Measurements from ENCODE around the gene CYB5R3.
"Not testable (repeated sequence)": the region's sequence is repeated elsewhere in the genome, so short reads cannot be mapped to it uniquely, and the experiment has no call there.

The CYB5R3 gene

GRCh38 chr22:42622061-42622710 is 27.0 kb downstream of the CYB5R3 start:
- no peak for DNase-seq (ENCODE audit: low read depth)
- no peak for TF ChIP-seq CTCF (IDR thresholded peaks at IDR 0.05; ENCODE audit: low read depth, low read length, missing control alignments)
- H3K4me3 ChIP-seq (ENCODE audit: low read depth, low read length): no peak overlapping the region

DNA sequence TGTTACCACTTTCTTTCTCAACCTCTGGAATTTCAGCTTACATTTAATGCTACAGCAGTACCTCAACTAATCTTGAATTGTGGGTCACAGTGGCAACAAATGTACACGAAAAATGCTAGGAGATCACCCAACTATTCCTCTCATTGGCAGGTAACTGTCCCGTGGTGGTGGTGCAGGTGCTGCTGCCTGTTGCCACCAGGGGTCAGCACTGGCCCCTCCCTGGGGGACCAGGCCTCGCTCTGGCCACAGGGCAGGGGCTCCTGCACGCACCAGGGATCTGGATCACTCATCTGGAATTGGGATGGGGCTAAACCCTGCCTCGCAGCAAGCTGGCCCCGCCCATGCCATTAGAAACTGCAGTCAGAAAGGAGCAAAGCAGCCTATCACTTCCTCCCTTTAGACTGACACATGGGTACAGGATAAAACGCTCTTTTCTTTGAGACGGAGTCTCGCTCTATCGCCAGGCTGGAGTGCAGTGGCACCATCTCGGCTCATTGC is 27.6 kb downstream of the CYB5R3 start:
- no peak for DNase-seq (ENCODE audit: low read depth)
- H3K4me3 ChIP-seq (ENCODE audit: low read depth, low read length): no peak overlapping the region
- peak; percentile 95 for TF ChIP-seq CTCF (IDR thresholded peaks at IDR 0.05; ENCODE audit: low read depth, low read length, missing control alignments)

- no peak overlapping the region for H3K4me3 ChIP-seq (ENCODE audit: low read depth, low read length)
- DNase-seq (ENCODE audit: low read depth): no peak
- TF ChIP-seq CTCF (IDR thresholded peaks at IDR 0.05; ENCODE audit: low read depth, low read length, missing control alignments): no peak
Measured at GRCh38 chr22:42620084-42620483, 29.1 kb downstream of the CYB5R3 start.

DNA sequence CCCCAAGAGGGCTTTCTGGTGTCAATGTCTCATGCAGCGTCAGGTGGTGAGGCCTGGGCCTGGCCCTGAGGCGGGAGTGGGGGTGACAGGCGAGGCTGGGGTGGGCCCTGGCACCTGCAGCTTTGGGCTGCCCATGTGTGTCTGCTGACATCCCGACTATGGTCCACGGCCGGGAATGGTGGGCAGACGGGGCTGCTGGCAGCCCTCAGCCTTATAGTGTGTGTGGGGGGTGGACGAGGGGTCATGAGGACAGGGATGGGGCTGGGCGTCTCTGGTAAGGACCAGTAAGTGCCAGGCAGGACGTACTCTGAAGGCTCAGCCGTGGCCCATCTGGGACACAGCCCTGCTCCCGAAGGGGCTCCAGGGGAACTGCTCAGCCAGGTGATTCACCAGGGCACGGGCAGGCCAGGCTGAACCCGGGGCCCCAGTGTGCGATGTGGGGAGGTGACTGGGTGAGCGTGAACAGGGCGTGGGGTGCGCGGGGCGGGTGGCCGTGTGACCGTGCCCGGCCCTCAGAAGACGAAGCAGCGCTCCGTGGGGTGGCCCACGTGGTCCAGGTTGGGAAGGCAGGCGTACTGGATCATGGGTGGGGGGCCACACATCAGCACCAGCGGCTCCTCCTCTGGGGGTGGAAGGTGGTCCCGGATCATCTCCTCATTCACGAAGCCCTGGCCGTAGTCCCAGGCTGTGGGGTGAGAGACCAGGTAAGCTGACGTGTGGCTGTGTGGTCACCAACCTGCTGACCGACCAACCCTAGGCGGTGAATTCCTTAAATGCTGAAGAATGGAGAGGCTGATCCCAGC is 29.7 kb downstream of the CYB5R3 start:
- no peak for TF ChIP-seq CTCF (IDR thresholded peaks at IDR 0.05; ENCODE audit: low read depth, low read length, missing control alignments)
- no peak overlapping the region for H3K4me3 ChIP-seq (ENCODE audit: low read depth, low read length)

DNA sequence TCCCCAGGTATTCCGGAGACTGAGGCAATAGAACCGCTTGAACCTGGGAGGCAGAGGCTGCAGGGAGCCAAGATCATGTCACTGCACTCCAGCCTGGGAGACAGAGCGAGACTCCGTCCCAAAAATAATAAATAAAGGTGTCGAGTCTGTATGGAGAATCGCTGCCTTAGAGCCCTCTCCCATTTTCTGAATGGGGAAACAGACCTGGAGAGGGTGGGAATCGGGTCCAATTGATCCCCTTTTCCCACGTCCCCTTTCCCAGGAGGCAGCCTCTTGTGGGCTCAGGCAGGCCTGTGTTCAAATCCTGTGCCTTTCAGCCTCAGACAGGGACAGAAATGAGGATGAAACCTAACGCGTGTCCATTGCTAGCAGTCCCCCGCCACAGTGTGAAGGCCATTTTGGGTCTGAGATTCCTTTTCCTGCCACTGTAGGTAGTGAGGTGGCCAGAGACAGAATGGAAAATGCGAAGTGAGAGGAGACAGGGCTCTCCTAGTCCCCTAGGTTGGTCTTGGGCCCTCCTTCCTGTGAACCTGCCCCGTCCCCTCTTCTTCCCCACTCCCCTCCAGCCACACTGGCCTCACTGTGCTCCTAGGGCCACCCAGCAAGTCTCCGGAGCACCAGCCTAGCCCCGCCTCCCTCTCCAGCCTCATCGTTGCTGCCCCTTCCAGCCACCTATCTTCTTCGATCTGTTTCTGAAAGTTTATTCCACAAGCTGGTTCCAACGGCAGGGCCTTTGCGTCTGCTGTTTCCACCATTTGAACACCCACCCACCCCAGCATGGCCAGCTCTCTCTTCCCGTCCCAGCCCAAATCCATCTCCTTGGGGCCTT is 31.8 kb downstream of the CYB5R3 start:
- no peak overlapping the region for H3K4me3 ChIP-seq (ENCODE audit: low read depth, low read length)
- DNase-seq (ENCODE audit: low read depth): no peak
- TF ChIP-seq CTCF (IDR thresholded peaks at IDR 0.05; ENCODE audit: low read depth, low read length, missing control alignments): no peak

More for the DNA sequence above, 29.7 kb downstream of the CYB5R3 start:
- no peak for DNase-seq (ENCODE audit: low read depth)

- not testable (repeated sequence) for H3K4me3 ChIP-seq (ENCODE audit: low read depth, low read length); DNase-seq (ENCODE audit: low read depth)
Measured at GRCh38 chr22:42615860-42616175, 33.4 kb downstream of the CYB5R3 start.
